GM21390 (cell line): ENCODE results near the gene UBE2I.

Source experiments
- ATAC-seq: cut with Tn5 transposase; IDR thresholded peaks from one replicate; pipeline ENCODE4 v1.9.1; 2021; ENCODE audit not compliant: unreplicated experiment

UBE2I gene

DNA sequence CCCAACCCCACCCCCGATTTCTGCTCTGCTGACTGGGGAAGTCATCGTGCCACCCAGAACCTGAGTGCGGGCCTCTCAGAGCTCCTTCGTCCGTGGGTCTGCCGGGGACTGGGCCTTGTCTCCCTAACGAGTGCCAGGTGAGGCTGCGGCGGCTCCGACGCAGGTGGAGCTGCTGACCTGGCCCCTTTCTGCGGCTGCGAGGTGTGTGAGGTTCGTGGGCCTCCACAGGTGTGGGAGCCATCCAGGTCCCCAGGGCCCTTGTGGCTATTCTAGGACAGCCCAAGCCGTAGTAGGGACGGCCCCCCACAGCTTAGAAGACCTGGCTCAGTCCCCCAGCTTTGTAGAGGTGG lies 3.0 kb downstream of the UBE2I start:
- ATAC-seq, result no peak

DNA sequence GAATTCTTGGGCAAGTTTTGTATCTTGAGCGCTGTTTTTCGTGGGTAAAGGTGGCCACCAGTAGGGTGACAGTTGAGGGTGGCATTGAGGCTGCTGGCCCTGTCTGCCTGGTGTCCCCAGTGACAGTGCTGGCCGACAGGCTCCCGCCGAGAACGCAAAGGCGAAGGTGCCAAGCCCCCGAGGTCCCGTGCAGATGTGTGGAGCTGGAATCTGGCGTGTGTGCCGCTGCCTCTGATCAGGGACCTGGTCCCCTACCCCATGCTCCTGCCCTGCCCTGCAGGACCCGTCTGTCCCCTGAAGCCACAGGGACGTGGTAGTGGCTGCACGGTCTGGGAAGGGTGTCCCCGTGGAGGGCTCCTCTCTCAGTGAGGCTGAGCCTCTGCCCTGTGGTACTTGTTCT lies 3.5 kb downstream of the UBE2I start:
- no peak for ATAC-seq

- ATAC-seq, result no peak
Observed at GRCh38 chr16:1313721-1314369, 4.4 kb downstream of the UBE2I start.

GRCh38 chr16:1314399-1315068 lies 5.1 kb downstream of the UBE2I start:
- no peak for ATAC-seq

- no peak for ATAC-seq
Observed at GRCh38 chr16:1315081-1316032, 5.9 kb downstream of the UBE2I start.

DNA sequence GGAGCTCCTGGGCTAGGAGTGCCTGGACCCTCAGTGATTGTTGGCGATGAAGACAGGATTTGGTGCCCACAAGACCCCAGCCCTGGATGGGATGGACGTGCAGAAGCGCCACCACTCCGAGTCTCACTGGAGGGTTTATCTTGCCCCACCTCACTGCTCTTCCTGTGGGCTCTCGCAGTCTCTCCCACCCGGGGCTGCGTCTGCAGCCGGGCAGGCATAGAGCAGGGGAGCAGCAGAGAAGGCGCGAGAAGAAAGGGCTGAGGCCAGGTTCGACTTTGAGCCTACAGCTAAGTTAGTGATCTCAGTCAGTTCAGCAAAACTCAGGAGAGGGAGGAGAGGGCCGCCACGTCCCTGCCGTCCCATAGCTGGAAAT lies 6.6 kb downstream of the UBE2I start:
- no peak for ATAC-seq

DNA sequence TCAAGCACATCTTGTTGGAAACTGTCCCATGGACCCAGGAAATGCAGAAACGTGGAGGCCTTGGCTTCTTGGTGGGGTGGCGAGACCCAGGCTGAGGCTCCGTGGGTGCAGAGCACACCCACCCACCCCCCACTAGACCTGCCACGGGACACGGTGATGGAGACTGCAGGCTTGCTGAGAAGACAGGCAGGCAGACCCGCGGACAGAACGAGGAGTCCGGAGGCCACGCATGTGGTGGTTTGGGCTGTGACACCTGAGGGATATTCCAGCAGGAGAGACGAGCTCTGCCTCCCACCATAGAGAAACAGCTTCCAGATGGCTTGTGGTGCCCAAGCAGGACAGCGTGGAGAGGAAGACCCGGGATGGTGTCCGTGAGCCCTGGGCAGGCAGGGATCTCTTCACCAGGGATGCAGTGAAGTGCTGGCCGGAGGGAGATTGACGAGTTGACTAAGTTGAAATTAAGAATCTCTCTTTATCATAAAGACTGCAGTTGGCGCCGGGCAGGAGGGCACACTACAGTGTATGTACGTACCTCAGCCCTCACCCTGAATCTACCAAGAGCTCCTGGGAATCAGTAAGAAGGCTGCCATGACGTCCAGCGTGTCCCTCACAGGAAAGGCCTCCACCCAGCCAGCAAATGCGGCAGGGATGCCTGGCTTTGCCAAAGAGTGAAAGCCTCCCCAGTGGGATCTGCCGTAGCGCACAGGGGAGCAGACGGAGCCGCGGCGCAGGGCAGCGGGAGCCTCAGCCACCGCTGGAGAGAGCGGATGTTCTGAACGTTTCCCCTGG lies 8.2 kb downstream of the UBE2I start:
- no peak for ATAC-seq

DNA sequence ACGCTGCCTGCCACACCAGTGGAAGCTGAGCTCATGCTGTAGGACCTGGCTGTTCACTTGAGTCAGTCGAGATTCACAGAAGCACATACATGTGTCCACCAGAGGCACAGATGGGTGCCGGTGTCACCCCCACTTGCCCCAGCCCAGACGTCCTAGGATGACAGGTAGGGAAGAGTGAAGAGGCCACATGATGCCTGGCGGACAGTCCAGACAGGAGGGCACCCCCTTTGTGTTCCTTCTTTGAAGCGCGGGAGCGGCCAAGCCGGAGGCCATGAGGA lies 8.8 kb downstream of the UBE2I start:
- ATAC-seq, result no peak

- no peak for ATAC-seq
Observed at GRCh38 chr16:1319041-1319440, 9.6 kb downstream of the UBE2I start.

- no peak for ATAC-seq
Observed at GRCh38 chr16:1320097-1320496, 10.7 kb downstream of the UBE2I start.

DNA sequence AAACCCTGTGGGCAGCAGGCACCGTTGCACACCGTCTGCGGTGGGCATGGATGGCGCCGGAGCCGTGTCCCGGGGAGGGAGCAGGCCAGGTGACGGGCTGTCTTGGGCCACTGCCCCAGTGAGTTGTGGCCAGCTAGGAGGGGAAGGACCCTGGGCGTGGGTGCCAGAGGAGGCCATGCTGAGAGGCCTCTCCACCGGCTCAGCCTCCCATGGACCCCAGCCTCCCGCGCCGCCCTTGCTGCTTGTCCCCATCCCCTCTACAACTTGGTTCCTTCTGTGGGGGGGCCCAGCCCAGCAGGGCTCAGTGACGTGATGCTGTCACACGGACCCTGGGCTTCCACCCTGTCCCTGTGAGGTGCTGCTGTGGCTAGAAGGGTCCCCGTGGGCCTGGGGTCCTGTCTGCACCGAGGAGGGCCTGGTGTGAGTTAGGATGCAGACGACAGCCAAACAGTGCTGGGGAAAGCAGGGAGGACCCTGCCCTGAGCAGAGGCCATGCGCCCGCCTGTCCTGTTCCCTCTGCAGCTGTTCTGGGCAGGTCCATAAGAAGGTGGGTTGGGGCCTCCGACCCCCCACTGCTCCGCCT lies 11.3 kb downstream of the UBE2I start:
- no peak for ATAC-seq

- no peak for ATAC-seq
Observed at GRCh38 chr16:1322407-1322806, 13.0 kb downstream of the UBE2I start.

- ATAC-seq, result no peak
Observed at GRCh38 chr16:1323296-1324239, 14.1 kb downstream of the UBE2I start.

GRCh38 chr16:1324286-1324826 lies 14.9 kb downstream of the UBE2I start:
- ATAC-seq, result no peak

DNA sequence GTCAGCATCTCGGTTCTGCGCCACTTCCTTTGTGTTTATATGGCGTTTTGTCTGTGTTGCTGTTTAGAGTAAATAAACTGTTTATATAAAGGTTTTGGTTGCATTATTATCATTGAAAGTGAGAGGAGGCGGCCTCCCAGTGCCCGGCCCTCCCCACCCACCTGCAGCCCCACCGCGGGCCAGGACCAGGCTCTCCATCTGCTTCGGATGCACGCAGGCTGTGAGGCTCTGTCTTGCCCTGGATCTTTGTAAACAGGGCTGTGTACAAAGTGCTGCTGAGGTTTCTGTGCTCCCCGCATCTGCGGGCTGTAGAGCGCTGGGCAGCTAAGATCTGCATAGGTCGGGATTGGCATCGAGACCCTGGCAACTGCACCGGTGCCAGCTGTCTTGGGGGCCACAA lies 15.8 kb downstream of the UBE2I start:
- no peak for ATAC-seq

DNA sequence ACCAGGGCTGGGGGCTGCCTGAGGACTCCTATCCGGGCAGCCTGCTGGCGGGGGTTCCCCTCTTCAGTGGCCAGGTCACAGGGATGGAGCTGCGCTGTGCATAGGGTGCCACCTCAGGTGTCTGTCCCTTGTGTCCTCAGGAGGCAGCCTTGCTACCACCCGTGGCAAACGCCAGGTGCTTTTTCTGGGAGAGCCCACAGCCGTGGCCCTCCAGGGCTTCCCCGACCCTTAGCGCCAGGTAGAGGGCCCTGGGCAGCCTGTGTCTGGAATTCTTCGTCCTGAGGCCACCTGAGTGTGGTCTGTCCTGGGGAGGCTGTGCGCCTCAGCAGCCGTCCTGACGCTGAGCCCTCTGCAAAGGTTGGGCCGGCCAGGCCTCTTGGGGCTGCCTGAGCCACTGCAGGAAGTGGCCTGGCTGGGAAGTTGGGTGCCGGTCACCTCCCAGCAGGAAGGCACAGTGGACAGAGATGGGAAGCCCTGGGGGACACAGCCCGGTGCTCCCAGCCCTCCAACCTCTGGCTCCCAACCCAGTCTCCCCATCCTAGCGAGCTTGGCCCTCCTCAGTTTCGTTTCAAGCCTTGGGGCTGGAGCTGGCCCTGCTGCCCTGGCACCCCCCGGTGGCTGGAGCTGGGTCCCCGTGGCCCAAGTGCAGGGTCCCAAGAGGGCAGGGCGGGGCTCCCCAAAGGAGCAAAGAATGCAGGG lies 16.4 kb downstream of the UBE2I start:
- ATAC-seq, result no peak

DNA sequence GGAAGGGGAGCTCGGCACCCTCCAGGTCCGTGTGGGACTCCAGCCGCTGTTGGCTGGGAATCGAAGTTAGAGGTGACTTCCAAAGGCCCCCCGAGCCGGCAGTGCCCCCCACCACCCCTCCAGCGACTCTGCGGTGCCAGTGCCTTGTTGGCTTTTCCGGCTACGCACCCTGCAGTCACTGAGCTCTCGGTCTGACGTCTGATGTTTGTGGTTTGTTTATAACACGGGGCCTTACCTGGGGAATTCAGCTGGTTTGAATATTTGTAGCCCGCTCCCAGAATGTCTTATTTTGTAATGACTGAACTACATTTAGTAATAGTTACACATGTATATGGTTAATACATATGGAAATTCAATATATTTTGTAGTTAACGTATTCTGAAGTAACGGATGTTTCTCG lies 17.0 kb downstream of the UBE2I start:
- no peak for ATAC-seq

- no peak for ATAC-seq
Observed at GRCh38 chr16:1326946-1327618, 17.6 kb downstream of the UBE2I start.

GRCh38 chr16:1327619-1327947 lies 18.1 kb downstream of the UBE2I start:
- ATAC-seq, result no peak
